Natural killer cell (primary cell): ENCODE data around the gene CLIC6. TPM values are rescaled to one million over a fixed set of nuclear protein-coding genes. Genes with fewer than 3 reads are reported as not detected.

Experiments used
- ATAC-seq, 3 donors: fragments of 150-1000 bp in 2 of 3; fragments of 200-7000 bp in 1 of 3; cut with Tn5 transposase; 1 replicate in 1 of 3; 2 replicates in 2 of 3; pipeline ENCODE4 v1.10.0; 2021; ENCODE audit warnings: mild to moderate bottlenecking in 2 of 3, moderate library complexity in 2 of 3
- DNase-seq, 2 donors: peaks; one replicate each; pipeline versions ENCODE4 v3.0.0 to v3.0.0-alpha.2; 2013 to 2021; ENCODE audit warnings: mixed read lengths in 1 of 2
- H3K27ac ChIP-seq: one replicate; pipeline ENCODE4 v1.5.1; 2013; ENCODE audit warnings: mild to moderate bottlenecking, low read length
- H3K27me3 ChIP-seq: one replicate; pipeline ENCODE4 v1.6.1; 2013; ENCODE audit warnings: low read length; ENCODE audit not compliant: control insufficient read depth, insufficient read depth
- H3K36me3 ChIP-seq: one replicate; pipeline ENCODE4 v1.6.1; 2013; ENCODE audit warnings: low read length; ENCODE audit not compliant: control insufficient read depth, insufficient read depth
- H3K4me1 ChIP-seq: one replicate; pipeline ENCODE4 v1.6.1; 2013; ENCODE audit warnings: low read length; ENCODE audit not compliant: control insufficient read depth, insufficient read depth
- H3K4me3 ChIP-seq: one replicate; pipeline ENCODE4 v1.5.1; 2013; ENCODE audit warnings: low read length
- H3K9me3 ChIP-seq: one replicate; pipeline ENCODE4 v1.6.1; 2013; ENCODE audit warnings: low read length; ENCODE audit not compliant: control insufficient read depth, insufficient read depth
- H3K27ac Mint-ChIP-seq, 2 donors: one replicate each; pipeline ENCODE4 v1.8.0; 2022; ENCODE audit warnings: mild to moderate bottlenecking in 2 of 2, mixed read lengths in 2 of 2, moderate library complexity in 1 of 2
- H3K27me3 Mint-ChIP-seq, 2 donors: one replicate each; pipeline ENCODE4 v1.8.0; 2022; ENCODE audit warnings: low read depth in 2 of 2, mixed read lengths in 2 of 2
- H3K36me3 Mint-ChIP-seq: one replicate; pipeline ENCODE4 v1.8.0; 2022; ENCODE audit warnings: mixed read lengths
- H3K4me1 Mint-ChIP-seq, 2 donors: one replicate each; pipeline ENCODE4 v1.8.0; 2022; ENCODE audit warnings: mixed read lengths in 2 of 2
- H3K4me3 Mint-ChIP-seq: one replicate; pipeline ENCODE4 v1.8.0; 2022; ENCODE audit warnings: mild to moderate bottlenecking, moderate library complexity, mixed read lengths
- H3K9me3 Mint-ChIP-seq, 2 donors: one replicate each; pipeline ENCODE4 v1.8.0; 2022; ENCODE audit warnings: mixed read lengths in 2 of 2
- CTCF ChIP-seq: fragments of 200-600 bp; IDR thresholded peaks from one replicate; pipeline ENCODE4 v1.8.0; 2022; ENCODE audit warnings: antibody characterized with exemption
- WGBS: methylation state at CpG from one replicate; pipeline ENCODE4 v1.1.7; 2013; ENCODE audit warnings: missing lambda C conversion rate; ENCODE audit not compliant: insufficient coverage; 5-methylcytosine and 5-hydroxymethylcytosine counted together
- intact Hi-C: fragments of 100-400 bp; cut with micrococcal nuclease; formaldehyde crosslinking; loops from one replicate; pipeline ENCODE4 v1.14.2; 2022
- total RNA-seq, 4 donors: library from RNA; stranded (reverse); fragments of 120-200 nt in 1 of 4; gene quantifications; one replicate each; pipeline versions ENCODE4 v1.2.3 to v1.2.4, GENCODE V29; 2013 to 2022

Gene CLIC6
- total RNA-seq, 3 donors from 2014 or later (not counting 1 experiment from before 2014, with no cell fraction given) = not detected

DNA sequence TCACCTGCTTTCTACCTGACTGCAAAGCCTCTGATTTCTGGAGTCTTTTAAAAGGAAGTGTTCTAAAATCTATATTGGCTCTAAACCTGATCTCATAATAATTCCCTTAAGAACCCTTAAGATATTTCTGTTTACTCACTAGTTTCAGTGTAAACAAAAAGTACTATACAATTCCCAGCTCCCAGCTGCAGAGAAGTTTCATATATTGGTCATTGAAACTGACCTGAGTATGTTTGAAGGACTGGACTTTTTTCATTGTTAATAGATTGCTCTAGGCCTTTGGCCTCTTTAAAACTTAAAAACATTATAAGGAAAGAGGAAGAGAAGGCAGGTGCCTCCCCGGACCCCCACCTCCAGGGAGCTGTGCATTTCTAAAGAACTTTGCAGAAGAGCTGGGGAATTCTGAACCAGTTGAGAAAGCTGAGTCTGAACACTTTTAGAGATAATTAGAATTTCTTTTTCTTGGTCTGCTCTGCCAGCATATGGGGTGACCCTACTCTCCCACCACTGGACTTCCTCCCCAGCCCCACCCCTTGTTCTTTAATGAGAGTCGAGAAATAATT, 23.7 kb downstream of the CLIC6 start:
- Histone ChIP-seq H3K4me1 (no peaks in the 10 kb centered on the region), H3K27ac (no peak overlapping the region), H3K9me3 (no peaks in the 10 kb centered on the region), H3K27me3 (no peaks in the 10 kb centered on the region), H3K36me3 (no peaks in the 10 kb centered on the region), H3K4me3 (no peak overlapping the region)
- H3K27me3 Mint-ChIP-seq = peaks cover 17 to 26% of the 10 kb centered on the region in 2 donors
- no peak overlapping the region for H3K4me3 Mint-ChIP-seq
- no peak for ATAC-seq
- TF ChIP-seq CTCF = no peak
- no peaks in the 10 kb centered on the region for H3K36me3 Mint-ChIP-seq
- DNase-seq = no peak
- H3K27ac Mint-ChIP-seq = no peak overlapping the region
- H3K9me3 Mint-ChIP-seq = no peaks in the 10 kb centered on the region
- intact Hi-C loops = loop anchor here (1.0 to 2.0 kb wide), 2 partner anchors 708 to 1336 kb away; no protein-coding TSS in a partner anchor
- WGBS = 88% methylated on average over 1 of the region's 2 CpGs
- H3K4me1 Mint-ChIP-seq = peaks cover 0 to 4% of the 10 kb centered on the region in 2 donors

DNA sequence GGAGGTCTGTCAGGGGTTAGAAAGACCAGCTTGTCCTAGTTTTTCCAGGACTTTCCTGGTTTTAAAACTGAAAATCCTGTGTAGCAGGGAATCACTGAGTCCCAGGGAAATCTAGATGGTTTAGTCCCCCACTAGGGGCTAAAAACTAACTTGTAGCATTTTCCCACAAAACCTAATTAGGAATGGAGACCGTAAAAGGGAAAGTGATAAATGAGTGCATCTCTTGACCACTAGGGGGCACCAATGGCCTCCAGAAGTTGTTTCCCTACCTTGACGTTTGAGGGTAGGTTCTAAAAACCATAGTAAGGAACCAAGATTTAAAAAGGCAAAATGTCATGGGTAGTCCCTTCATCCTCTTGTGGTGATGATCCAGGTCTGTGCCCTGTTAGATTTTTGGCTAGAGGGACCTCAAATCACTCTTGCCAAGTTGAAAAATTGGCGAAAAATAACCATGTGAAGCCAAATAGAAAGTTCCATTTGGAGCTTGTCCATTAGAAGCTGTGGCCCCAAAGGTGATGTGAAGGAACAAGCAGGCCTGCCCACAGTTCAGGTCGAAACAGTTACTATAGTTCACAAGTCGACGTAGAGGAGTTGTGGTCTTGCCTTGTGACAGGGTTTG, 24.5 kb downstream of the CLIC6 start:
- H3K4me3 ChIP-seq = no peak overlapping the region
- DNase-seq (peak in 1 of 2 donors; percentile 81), ATAC-seq (peak in 2 of 3 donors; percentile 36 to 57)
- WGBS = 65% methylated on average over 5 of the region's 6 CpGs
- no peaks in the 10 kb centered on the region for H3K36me3 ChIP-seq
- no peaks in the 10 kb centered on the region for H3K9me3 Mint-ChIP-seq
- no peaks in the 10 kb centered on the region for H3K4me1 ChIP-seq
- peaks cover 0 to 4% of the 10 kb centered on the region in 2 donors for H3K4me1 Mint-ChIP-seq
- H3K27ac ChIP-seq = no peak overlapping the region
- intact Hi-C loops = loop anchor here (1.0 to 2.0 kb wide), 2 partner anchors 708 to 1335 kb away; no protein-coding TSS in a partner anchor
- no peaks in the 10 kb centered on the region for H3K9me3 ChIP-seq
- peak; percentile 91 for TF ChIP-seq CTCF
- no peak overlapping the region for H3K27ac Mint-ChIP-seq
- H3K27me3 Mint-ChIP-seq = peaks cover 19 to 26% of the 10 kb centered on the region in 2 donors
- no peaks in the 10 kb centered on the region for H3K36me3 Mint-ChIP-seq
- no peaks in the 10 kb centered on the region for H3K27me3 ChIP-seq
- no peak overlapping the region for H3K4me3 Mint-ChIP-seq

DNA sequence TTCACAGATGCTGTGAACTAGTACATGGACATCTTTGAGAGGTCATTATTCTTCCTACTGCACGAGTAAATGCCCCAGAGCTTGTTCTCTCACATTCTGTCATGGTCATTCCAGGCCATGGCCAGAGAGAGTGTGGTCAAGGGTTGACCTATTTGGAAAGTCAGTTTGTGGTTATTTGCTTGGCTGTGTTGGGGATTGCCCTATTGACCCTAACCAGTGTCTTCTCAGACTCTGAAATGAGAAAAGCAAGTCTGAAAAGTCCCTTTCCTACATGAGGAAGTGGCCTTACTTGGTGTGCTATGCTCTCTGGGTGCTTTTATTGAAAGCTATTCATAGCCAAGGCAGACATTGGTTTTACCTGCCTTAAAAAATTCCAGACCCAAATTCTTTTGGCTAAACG, 26.6 kb downstream of the CLIC6 start:
- H3K27me3 Mint-ChIP-seq = peaks cover 16 to 18% of the 10 kb centered on the region in 2 donors
- no peak overlapping the region for H3K27ac Mint-ChIP-seq
- ATAC-seq (no peak), DNase-seq (no peak)
- intact Hi-C loops = no loop called here
- H3K9me3 Mint-ChIP-seq = no peaks in the 10 kb centered on the region
- no peaks in the 10 kb centered on the region for H3K36me3 ChIP-seq
- H3K4me1 Mint-ChIP-seq = peaks cover 0 to 4% of the 10 kb centered on the region in 2 donors
- no peaks in the 10 kb centered on the region for H3K9me3 ChIP-seq
- no peak overlapping the region for H3K4me3 Mint-ChIP-seq
- no peak for TF ChIP-seq CTCF
- H3K27ac ChIP-seq = no peak overlapping the region
- 67% methylated on average over 2 of the region's 2 CpGs for WGBS
- H3K27me3 ChIP-seq = no peaks in the 10 kb centered on the region
- no peaks in the 10 kb centered on the region for H3K36me3 Mint-ChIP-seq
- no peaks in the 10 kb centered on the region for H3K4me1 ChIP-seq
- no peak overlapping the region for H3K4me3 ChIP-seq
